HEK293T (cell line): Measurements from ENCODE around the gene HOXA3.

Experiments
- CTCF ChIA-PET: fragments of 350-600 bp; formaldehyde crosslinking; extraction: SDS; loops from one replicate; lab custom pipeline; 2021; ENCODE audit warnings: antibody characterized with exemption, inconsistent platforms; lab: Yijun Ruan, JAX
- POLR2A ChIA-PET: fragments of 350-600 bp; formaldehyde crosslinking; extraction: SDS; loops from one replicate; lab custom pipeline; 2020; ENCODE audit warnings: antibody characterized with exemption, inconsistent platforms; lab: Yijun Ruan, JAX
- DNase-seq: peaks from one replicate; pipeline ENCODE4 v3.0.0; 2012; ENCODE audit warnings: mixed read lengths; ENCODE audit errors: extremely low spot score
- ARNT ChIP-seq: fragments of 450-650 bp; IDR thresholded peaks from 2 replicates; pipeline ENCODE4 v1.6.1; 2017; ENCODE audit warnings: mild to moderate bottlenecking
- BHLHE40 ChIP-seq: fragments of 450-650 bp; IDR thresholded peaks from 2 replicates; pipeline ENCODE4 v1.6.1; 2016; ENCODE audit warnings: mild to moderate bottlenecking, moderate library complexity, borderline replicate concordance
- CTBP1 ChIP-seq: fragments of 450-650 bp; IDR thresholded peaks from 2 replicates; pipeline ENCODE4 v1.6.1; 2016; ENCODE audit warnings: borderline replicate concordance
- ELF4 ChIP-seq: fragments of 450-650 bp; IDR thresholded peaks from 2 replicates; pipeline ENCODE4 v1.6.1; 2017; ENCODE audit warnings: antibody characterized with exemption
- FOXA1 ChIP-seq: fragments of 450-650 bp; IDR thresholded peaks from 2 replicates; pipeline ENCODE4 v1.6.1; 2016; ENCODE audit warnings: mild to moderate bottlenecking
- FOXK2 ChIP-seq: fragments of 450-650 bp; IDR thresholded peaks from 2 replicates; pipeline ENCODE4 v1.6.1; 2016; ENCODE audit warnings: mild to moderate bottlenecking
- FOXM1 ChIP-seq: fragments of 450-650 bp; IDR thresholded peaks from 2 replicates; pipeline ENCODE4 v1.6.1; 2017; ENCODE audit warnings: mild to moderate bottlenecking, borderline replicate concordance
- HDGF ChIP-seq: fragments of 450-650 bp; IDR thresholded peaks from 2 replicates; pipeline ENCODE4 v1.6.1; 2017; ENCODE audit warnings: antibody characterized with exemption, borderline replicate concordance
- L3MBTL2 ChIP-seq: fragments of 450-650 bp; conservative IDR thresholded peaks from 2 replicates; pipeline ENCODE4 v1.6.1; 2016; ENCODE audit warnings: mild to moderate bottlenecking
- LEF1 ChIP-seq: fragments of 450-650 bp; IDR thresholded peaks from 2 replicates; pipeline ENCODE4 v1.6.1; 2017; ENCODE audit warnings: mild to moderate bottlenecking, borderline replicate concordance
- NFRKB ChIP-seq: fragments of 450-650 bp; IDR thresholded peaks from 2 replicates; pipeline ENCODE4 v1.6.1; 2016; ENCODE audit warnings: mild to moderate bottlenecking, moderate library complexity
- PKNOX1 ChIP-seq: fragments of 450-650 bp; IDR thresholded peaks from 2 replicates; pipeline ENCODE4 v1.6.1; 2016
- SP1 ChIP-seq: fragments of 450-650 bp; IDR thresholded peaks from 2 replicates; pipeline ENCODE4 v1.6.1; 2017
- SUZ12 ChIP-seq: fragments of 450-650 bp; IDR thresholded peaks from 2 replicates; pipeline ENCODE4 v1.6.1; 2016; ENCODE audit warnings: mild to moderate bottlenecking
- TARDBP ChIP-seq: fragments of 450-650 bp; IDR thresholded peaks from 2 replicates; pipeline ENCODE4 v1.6.1; 2016
- ZNF384 ChIP-seq: fragments of 450-650 bp; IDR thresholded peaks from 2 replicates; pipeline ENCODE4 v1.6.1; 2016

HOXA3 gene

DNA sequence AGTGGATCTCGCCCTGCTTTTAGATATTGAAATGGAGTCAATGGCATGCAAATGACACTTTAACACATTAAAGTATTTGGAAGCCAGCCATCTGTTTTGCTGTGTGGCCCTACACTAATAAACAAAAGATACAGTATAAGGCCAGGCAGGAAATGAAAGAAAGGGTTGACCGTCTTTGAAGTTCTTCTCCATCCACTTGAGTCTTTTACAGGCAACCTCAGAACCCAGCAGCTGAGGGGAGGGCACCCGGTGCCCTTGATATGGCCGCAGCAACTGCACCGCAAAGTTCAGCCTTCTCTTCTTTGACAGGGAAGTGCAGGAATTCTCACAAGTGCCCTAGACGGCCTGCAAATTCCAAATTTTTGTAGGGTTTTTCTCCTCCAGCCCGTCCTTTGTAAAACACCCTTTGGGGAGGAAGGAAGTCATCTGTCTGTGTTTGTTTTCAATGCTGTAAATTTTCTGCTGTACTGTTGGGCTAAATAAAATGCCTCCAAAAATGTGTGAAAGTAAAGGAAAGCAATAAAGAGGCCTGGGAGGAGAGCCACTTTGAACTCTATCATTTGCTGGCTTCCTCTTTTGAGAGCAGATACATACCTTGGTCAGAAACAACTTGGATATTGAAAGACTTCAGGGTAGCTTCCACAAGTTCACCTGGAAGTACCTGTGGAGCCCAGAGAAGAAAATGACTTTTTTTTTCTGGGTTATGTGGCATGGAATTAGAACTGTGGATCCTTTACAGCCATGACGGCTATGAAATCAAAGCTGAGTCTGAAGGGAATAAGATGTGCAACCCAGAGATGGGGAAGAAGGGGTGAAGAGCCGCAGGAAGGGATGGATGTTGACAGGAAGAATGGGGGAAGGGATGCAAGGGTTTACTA is 60.2 kb downstream of the HOXA3 start:
- TF ChIP-seq BHLHE40 (no peak), FOXA1 (no peak), ELF4 (no peak), ZNF384 (no peak), FOXK2 (no peak), LEF1 (no peak), PKNOX1 (no peak), L3MBTL2 (no peak), SP1 (no peak), CTBP1 (no peak), TARDBP (no peak), HDGF (no peak), ARNT (no peak), SUZ12 (no peak), NFRKB (no peak)
- DNase-seq: no peak
- POLR2A ChIA-PET: interaction anchor here (0.6 kb wide), 1 partner anchor 24 kb away, joined by 3 read pairs; no protein-coding TSS in a partner anchor
- CTCF ChIA-PET: no interaction called here

GRCh38 chr7:27091105-27091504 is 61.3 kb downstream of the HOXA3 start:
- no peak for DNase-seq
- POLR2A ChIA-PET: interaction anchor here (1.3 kb wide), 1 partner anchor 23 kb away, joined by 3 read pairs; no protein-coding TSS in a partner anchor
- CTCF ChIA-PET: interaction anchor here (1.3 kb wide), 1 partner anchor 54 kb away, joined by 3 read pairs; no protein-coding TSS in a partner anchor
- TF ChIP-seq HDGF: no peak
- no peak for TF ChIP-seq L3MBTL2
- no peak for TF ChIP-seq SP1
- TF ChIP-seq ARNT: no peak
- no peak for TF ChIP-seq FOXK2
- TF ChIP-seq ELF4: no peak
- no peak for TF ChIP-seq CTBP1
- no peak for TF ChIP-seq LEF1
- TF ChIP-seq TARDBP: no peak
- no peak for TF ChIP-seq FOXA1
- no peak for TF ChIP-seq PKNOX1

- no peak for TF ChIP-seq L3MBTL2
- TF ChIP-seq PKNOX1: no peak
- TF ChIP-seq NFRKB: no peak
- no peak for TF ChIP-seq BHLHE40
- no peak for TF ChIP-seq TARDBP
- TF ChIP-seq ARNT: no peak
- no peak for TF ChIP-seq LEF1
- no peak for TF ChIP-seq HDGF
- CTCF ChIA-PET: no interaction called here
Measured at GRCh38 chr7:27088002-27088922, 64.1 kb downstream of the HOXA3 start.

DNA sequence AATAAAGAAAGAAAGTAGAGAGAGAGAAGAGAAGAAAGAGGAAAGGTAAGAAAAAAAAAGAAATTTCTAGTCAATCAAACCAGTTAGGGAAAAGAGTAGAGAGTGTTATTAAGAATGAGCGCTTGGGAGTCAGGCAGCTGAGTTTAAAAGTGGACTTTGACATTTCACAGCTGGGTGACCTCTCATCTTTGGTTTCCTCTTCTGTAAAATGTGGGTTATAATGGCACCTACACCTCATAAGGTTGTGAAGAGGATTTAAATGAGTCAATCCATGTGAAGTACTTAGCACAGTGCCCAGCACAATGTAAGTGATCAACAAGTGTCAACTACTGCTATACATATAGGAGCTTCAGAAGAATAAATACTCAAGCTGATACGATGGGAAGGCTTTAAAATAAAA is 68.7 kb downstream of the HOXA3 start:
- TF ChIP-seq ELF4: no peak
- TF ChIP-seq L3MBTL2: no peak
- no peak for TF ChIP-seq FOXM1
- no peak for TF ChIP-seq BHLHE40
- TF ChIP-seq SUZ12: no peak
- no peak for TF ChIP-seq SP1
- no peak for TF ChIP-seq PKNOX1
- TF ChIP-seq ARNT: no peak
- DNase-seq: no peak
- ChIA-PET POLR2A (interaction anchor here (1.4 kb wide), 1 partner anchor 13 kb away, joined by 6 read pairs; the partner anchor contains the start of gene HOXA1), CTCF (interaction anchor here (0.6 to 1.4 kb wide), 3 partner anchors 9 to 90 kb away, joined by 3 to 10 read pairs (median 3); no protein-coding TSS in a partner anchor)

More at GRCh38 chr7:27088002-27088922, 64.1 kb downstream of the HOXA3 start:
- no peak for DNase-seq
- POLR2A ChIA-PET: no interaction called here

GRCh38 chr7:27082171-27082570 is 70.2 kb downstream of the HOXA3 start:
- ChIA-PET POLR2A (interaction anchor here (1.0 kb wide), 1 partner anchor 33 kb away, joined by 3 read pairs; no protein-coding TSS in a partner anchor), CTCF (interaction anchor here (1.4 kb wide), 1 partner anchor 8 kb away, joined by 3 read pairs; no protein-coding TSS in a partner anchor)
- DNase-seq: no peak
- TF ChIP-seq FOXK2 (no peak), NFRKB (no peak), L3MBTL2 (no peak), ELF4 (no peak)
